Stimulated activated CD8-positive, alpha-beta memory T cell treated with anti-CD3 and anti-CD28 coated beads, Interleukin-7, amount 100 ng/mL, for 1 hour (primary cell): ENCODE data around the gene PMEPA1.

Experiments
- DNase-seq, 2 donors: peaks; one replicate each; pipeline ENCODE4 v3.0.0-alpha.2; 2020; ENCODE audit warnings: low read depth in 2 of 2

PMEPA1 gene

DNA sequence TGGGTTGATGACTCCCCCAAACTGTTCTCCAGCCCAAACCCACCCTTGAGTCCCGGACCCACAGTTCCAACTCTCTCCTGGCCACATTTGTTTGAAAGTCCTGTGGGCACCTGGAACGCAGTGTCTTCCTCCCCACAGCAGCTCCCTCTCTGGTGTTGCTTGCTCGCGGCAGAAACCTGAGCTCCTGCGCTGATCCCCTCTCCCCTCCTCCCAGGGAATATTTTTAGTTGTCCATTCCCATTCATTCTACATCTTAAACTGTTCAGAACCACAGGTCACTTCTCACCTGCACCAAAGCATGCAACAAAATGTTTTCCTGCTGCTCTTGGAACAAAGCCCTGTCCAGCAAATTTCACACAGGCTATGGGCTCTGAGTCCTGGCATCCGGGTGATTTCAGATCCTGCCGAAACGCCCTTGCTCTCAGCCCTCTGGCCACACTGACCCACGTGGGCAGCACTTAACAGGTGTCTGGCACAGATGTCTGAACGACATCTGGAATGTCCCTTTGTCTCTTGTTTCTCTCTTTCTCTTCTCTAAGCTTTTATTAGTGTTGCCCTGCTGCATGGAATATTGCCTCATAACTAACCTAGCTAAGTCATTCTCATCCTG, 27.0 kb upstream of the PMEPA1 start:
- DNase-seq = no peak

- DNase-seq = no peak
These were observed 26.3 kb upstream of the PMEPA1 start for GRCh38 chr20:57735831-57736737.

GRCh38 chr20:57734754-57735153, 24.9 kb upstream of the PMEPA1 start:
- no peak for DNase-seq

- DNase-seq = no peak
These were observed 22.4 kb upstream of the PMEPA1 start for GRCh38 chr20:57732226-57732625.

- DNase-seq = no peak
These were observed 18.9 kb upstream of the PMEPA1 start for GRCh38 chr20:57728762-57729161.

- DNase-seq = no peak
These were observed 18.0 kb upstream of the PMEPA1 start for GRCh38 chr20:57727863-57728262.

DNA sequence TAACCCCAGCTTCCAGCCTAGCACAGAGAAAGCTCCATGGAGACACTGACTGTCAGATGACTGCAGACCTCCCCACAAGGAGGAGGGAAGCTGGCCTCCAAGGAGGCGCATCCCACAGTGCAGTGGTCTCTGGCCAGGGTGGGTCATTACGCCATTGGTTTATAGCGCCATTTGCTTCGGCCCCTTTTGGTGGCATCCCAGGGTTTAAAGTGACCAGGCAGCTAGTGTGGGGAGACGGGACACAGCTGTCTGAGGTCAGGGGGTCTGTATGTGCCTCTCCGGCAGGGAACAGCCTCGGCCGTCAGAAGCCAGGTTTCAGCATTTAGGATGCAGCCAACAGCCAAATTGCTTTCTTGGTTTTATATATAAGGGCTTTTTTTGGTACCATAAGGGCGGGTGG, 15.8 kb upstream of the PMEPA1 start:
- no peak for DNase-seq

DNA sequence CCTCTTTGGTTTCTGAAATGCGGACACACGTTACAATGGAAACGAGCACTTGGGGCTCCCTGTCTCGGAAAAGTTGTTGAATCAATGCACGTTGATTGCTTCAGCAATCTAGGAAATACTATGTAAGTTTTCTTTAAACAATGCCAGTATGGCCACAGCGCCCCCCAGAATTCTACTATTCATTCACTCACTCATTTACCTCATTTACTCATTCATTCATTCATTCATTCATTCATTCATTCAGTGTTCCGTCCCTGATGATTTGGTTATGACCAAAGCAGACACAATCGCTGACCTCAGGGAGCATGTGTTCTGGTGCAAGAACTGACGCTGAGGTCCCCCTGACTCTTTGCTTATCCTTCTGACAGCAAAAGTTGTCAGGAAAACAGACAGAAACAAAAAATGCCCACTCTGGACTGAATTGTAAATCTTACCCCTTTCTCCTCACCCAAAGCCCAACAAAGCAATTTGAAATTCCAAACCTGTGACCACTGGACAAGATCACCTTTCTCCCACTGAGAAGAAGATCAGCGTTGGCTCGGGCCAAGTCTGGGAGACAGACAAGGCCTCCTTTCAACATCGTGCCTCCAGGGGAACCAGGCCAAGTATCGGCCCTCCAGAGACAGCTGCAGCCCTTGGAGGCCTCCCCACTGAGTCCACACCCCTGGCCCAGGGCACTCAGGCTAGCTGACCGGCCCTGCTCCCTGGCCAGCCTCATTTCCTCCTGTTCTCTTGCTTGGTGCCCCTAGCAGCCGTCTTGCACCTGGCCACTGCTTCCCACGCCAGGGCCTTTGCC, 15.0 kb upstream of the PMEPA1 start:
- DNase-seq = no peak

- DNase-seq = no peak
These were observed 14.0 kb upstream of the PMEPA1 start for GRCh38 chr20:57723816-57724215.

- no peak for DNase-seq
These were observed 10.1 kb upstream of the PMEPA1 start for GRCh38 chr20:57719951-57720350.

DNA sequence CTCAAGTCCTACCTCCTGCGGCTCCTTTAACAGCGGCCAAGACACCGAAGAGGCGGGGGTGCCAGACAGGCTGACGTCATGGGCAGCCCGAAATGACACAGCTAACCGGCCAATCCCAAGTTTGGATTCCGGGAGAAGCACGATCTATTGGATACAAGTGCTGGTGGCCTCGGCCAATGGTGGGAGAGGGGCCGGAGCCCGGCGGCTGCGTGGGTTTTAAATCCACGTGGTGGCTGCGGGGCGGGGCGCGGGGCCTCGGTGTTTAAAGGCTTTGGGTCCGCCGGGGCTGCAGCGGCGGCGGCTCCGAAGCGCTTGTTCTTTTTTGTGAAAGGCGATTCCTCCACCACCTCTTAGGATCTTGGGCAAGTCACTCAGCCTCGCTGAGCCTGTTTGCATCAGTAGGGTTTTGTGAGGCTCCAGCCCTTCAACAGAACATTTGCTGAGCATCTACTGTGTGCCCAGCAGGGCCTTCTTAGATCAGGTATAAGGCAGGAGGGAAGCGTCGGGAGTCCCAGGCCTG, 8.7 kb upstream of the PMEPA1 start:
- DNase-seq = peak; percentile 68 to 86

- no peak for DNase-seq
These were observed 8.0 kb upstream of the PMEPA1 start for GRCh38 chr20:57717797-57718196.

DNA sequence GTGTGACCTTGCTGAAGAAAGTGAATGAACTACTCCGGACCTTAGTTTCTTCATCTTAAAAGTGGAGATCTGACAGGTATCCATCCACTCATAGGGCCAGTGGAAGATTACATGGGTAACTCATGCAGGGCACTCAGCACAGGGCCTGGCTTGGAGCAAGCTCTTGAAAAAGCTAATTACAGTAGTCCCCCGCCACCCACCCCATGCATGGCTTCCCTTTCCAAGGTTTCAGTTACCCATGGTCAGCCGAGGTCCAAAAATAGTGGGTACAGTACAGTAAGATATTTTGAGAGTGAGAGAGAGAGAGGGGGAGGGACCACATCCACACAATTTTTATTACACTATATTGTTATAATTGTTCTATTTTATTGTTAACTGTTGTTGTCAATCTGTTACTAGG, 7.1 kb upstream of the PMEPA1 start:
- DNase-seq = no peak

DNA sequence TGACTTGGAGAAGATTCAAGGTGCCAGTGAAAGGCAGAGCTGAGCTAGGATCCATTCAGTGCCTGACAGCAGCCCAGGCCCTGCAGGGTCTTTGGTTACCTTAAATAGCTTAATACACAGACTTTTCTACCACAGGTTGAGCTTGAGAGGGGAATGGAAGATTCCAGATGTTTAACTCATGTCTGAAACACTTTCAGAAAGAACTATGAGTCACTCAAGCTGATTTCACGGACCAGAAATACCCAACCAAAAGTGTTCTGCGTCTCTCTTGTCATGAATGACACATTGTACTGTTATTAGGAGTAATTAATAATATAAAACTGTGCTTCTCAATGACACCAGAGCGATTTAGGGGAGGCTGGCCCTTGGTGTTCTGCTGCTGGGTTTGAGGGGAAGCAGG, 6.4 kb upstream of the PMEPA1 start:
- no peak for DNase-seq

- DNase-seq = no peak
These were observed 5.6 kb upstream of the PMEPA1 start for GRCh38 chr20:57715268-57715904.

- DNase-seq = no peak
These were observed 4.8 kb upstream of the PMEPA1 start for GRCh38 chr20:57714409-57715267.

GRCh38 chr20:57713951-57714350, 4.1 kb upstream of the PMEPA1 start:
- no peak for DNase-seq

GRCh38 chr20:57713505-57713903, 3.7 kb upstream of the PMEPA1 start:
- DNase-seq = no peak

GRCh38 chr20:57712851-57713504, 3.2 kb upstream of the PMEPA1 start:
- DNase-seq = no peak

DNA sequence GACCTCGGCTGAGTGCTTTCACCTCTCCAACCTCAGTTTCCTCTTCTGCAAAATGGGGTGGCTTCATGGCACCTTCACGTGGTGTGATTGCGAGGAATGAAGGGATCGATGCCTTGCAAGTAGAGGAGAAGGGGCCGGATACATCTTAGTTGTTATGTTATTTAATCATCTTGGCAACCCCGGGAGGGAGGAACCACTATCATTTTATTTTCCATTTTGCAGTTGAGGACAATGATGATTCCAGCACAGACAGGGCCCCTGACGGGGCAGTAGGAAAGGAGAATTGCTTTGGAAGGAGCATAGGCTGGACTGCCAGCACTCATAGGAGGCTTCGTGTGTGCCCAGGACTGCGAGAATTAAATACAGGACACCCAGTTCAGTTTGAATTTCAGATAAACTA, 2.5 kb upstream of the PMEPA1 start:
- no peak for DNase-seq
